Stimulated activated CD4-positive, alpha-beta T cell treated with anti-CD3 and anti-CD28 coated beads, Interleukin-15, amount 100 ng/mL, for 1 hour (primary cell): Measurements from ENCODE around the gene CRADD.
"Not testable (repeated sequence)": the region's sequence is repeated elsewhere in the genome, so short reads cannot be mapped to it uniquely, and the experiment has no call there.

ENCODE experiments used
- DNase-seq, 2 donors: peaks; one replicate each; pipeline ENCODE4 v3.0.0-alpha.2; 2020; ENCODE audit warnings: low read depth in 1 of 2, low spot score in 1 of 2

Gene CRADD

GRCh38 chr12:93924367-93924766 is 247.2 kb downstream of the CRADD start:
- DNase-seq, result no peak

DNA sequence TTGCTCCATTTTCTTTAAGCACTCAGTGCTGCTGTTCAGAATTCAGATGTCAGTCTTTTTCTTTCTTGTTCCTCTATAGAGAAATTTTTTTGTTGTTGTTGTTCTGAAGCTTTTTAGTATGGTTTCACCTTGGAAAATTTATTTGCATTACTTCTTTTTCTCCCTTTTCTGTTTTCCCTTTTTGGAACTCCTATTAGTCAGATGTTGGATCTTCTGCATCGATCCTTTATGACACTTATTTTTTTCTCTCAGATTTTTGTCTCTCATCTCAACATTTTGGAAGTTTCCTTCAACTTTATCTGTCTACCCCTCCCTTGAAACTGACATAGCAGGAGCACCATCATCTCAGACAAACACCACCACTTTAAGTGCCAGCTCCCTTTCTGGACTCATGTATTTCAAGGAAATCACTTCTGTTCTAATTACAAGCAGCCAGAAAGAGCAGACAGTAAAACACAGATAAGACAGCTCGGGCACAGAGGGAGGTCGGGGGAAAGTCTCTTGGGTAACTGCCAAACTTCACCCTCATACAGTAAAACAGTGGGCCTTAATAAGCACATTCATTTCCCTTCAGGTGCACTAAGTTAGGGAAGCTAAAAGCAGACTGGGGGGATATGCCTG is 248.5 kb downstream of the CRADD start:
- no peak for DNase-seq

DNA sequence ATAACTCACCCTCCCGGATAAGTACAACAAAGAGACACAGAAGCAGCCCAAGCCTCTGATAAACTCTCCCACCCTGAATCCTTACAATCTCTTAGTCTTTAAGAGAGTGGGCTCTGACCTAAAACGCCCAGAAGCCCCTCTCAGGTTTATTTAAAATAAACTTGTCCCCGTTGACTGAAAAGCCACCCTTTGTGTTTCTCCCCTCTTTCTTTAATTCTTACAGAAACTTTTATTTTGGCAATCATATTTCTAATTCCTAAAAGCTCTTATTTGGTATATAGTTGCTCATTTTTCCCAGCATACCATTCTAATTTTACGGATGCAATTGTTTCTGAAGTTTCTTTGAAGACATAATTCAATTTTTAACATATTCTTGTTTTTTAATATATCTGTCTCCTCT is 249.1 kb downstream of the CRADD start:
- no peak for DNase-seq

DNA sequence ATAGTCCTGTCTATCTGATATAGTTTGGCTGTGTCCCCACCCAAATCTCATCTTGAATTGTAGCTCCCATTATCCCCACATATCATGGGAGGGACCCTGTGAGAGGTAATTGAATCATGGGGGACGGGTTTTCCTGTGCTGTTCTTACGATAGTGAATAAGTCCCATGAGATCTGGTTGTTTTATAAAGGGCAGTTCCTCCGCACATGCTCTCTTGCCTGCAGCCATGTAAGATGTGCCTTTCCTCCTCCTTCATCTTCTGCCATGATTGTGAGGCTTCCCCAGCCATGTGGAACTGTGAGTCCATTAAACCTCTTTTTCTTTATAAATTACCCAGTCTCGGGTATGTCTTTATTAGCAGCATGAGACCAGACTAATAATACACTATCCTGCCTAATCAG is 251.9 kb downstream of the CRADD start:
- DNase-seq, result not testable (repeated sequence)

- no peak for DNase-seq
Observed at GRCh38 chr12:93937812-93938211, 260.6 kb downstream of the CRADD start.

- DNase-seq, result no peak
Observed at GRCh38 chr12:93938317-93938716, 261.1 kb downstream of the CRADD start.

DNA sequence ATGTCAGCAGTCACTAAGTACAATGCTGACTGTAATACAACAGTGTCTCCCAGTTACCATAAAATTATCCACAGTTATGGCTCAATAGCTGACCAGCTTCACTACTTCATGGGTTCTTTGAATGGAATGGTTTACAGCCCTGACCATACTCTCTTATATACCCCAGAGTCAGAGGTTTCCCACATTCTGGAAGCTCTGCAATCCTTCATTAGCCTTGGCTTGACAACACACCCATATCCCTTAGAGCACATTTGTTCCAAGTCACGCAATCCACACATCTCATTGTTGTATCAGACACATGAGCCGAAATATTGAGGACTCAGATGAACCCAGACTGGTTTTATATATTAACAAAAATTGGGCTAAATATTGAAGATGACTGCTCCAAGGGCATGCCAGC is 261.8 kb downstream of the CRADD start:
- DNase-seq, result no peak

DNA sequence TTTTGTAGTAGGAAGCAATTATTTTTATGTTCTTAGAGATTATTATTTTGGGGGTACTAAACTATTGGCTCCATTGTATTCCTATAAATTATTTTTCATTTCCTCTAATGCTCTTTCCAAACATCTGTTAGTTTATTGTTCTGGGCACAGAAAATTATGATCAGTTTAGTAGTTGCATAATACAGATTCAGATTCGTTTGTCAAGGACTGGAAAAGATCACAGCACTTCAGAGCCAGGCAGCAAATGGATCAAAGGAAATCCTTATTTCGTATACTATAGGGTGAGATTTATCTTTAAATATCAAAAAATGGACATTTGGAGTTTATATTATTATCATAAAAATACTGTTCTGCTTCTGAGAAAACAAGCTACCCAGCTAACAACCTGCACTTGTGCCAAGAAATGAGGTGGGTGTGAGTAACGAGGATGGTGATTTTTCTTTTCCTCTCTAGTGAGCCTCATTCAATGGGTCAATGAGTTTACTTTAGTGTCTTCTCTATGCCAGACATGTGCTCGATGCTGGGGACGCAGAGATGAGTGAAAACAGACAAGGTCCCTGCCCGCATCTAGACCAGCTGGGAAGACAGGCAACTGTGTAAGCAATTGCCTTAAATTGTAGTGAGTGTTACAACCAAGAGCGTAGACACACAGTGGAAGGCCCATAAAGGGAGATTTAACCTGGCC is 262.6 kb downstream of the CRADD start:
- no peak for DNase-seq

DNA sequence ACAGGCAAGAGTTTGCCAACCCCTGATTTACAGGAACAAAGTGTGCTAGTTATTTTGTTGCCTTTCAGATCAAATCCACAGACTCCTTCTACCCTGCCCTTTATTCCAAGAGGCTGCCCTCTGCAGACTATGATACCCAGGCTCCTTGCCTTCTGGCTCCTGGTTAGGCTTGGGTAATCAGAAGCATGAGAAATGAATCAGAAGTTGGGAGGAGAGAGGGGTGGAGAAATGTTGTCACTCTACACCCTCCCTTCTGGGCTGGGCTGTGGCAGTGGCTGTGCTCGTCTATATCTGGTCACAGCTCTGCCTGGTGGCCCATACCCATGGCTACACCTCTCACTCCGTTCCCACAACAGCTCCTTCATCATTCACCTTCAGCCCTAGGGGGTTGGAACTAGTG is 266.6 kb downstream of the CRADD start:
- no peak for DNase-seq

GRCh38 chr12:93944201-93944600 is 267.0 kb downstream of the CRADD start:
- no peak for DNase-seq
